ENCODE measurements around the gene TRMT13.

Gene TRMT13

DNA sequence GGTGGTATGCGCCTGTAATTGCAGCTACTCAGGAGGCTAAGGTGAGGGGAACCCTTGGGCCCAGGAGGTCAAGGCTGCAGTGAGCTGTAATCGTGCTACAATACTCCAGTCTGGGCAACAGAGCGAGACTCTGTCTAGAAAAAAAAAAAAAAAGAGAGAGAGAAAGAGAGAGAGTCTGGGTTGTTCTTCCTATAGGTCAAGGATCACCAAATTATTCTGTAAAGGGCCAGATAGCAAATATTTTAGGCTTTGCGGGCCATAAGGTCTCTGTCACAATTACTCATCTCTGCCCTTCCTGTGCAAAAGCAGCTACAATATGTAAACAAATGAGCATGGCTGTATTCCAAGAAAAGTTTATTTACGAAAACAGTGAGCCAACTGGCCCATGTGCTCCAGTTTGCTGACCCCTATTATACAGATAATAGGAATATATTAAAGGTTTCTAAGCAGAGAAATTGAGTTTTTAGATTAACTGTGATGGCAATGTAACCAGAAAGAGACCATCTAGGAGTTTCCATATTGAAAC, 2.3 kb upstream of the TRMT13 start:
- H3K36me3 ChIP-seq (ENCODE audit: control insufficient read depth, insufficient read depth, low read length), result no peaks in the 10 kb centered on the region
- no peaks in the 10 kb centered on the region for H3K27me3 ChIP-seq (replicated peaks; ENCODE audit: control insufficient read depth, insufficient read depth, low read length)
- TF ChIP-seq, protein P1, sequence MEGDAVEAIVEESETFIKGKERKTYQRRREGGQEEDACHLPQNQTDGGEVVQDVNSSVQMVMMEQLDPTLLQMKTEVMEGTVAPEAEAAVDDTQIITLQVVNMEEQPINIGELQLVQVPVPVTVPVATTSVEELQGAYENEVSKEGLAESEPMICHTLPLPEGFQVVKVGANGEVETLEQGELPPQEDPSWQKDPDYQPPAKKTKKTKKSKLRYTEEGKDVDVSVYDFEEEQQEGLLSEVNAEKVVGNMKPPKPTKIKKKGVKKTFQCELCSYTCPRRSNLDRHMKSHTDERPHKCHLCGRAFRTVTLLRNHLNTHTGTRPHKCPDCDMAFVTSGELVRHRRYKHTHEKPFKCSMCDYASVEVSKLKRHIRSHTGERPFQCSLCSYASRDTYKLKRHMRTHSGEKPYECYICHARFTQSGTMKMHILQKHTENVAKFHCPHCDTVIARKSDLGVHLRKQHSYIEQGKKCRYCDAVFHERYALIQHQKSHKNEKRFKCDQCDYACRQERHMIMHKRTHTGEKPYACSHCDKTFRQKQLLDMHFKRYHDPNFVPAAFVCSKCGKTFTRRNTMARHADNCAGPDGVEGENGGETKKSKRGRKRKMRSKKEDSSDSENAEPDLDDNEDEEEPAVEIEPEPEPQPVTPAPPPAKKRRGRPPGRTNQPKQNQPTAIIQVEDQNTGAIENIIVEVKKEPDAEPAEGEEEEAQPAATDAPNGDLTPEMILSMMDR (IDR thresholded peaks at IDR 0.05; ENCODE audit: insufficient read depth, low read length, poor library complexity, severe bottlenecking), result no peak
- DNase-seq (ENCODE audit: extremely low read depth, insufficient read length), result no peak
- H3K4me3 ChIP-seq (replicated peaks; ENCODE audit: low read depth, low read length), result peak overlapping the region; percentile 20; the same call in 1 of the 2 replicates

DNA sequence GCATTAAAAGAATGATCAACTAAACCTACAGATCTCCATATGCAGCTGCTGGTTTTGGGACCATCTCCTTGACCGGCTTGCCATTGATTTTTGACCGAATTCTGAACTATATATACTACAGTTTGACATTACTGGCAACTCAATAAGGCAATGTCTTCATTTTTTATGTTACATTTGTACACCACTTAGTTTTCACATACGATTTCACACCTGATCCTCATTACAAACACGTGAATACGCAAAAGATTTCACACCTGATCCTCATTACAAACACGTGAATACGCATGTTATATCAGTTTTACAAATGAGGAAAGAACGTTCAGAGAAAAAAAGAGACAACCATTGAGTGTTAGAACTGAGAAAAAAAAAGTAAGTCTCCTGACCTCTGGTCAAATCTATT, 1.3 kb upstream of the TRMT13 start:
- TF ChIP-seq, protein P1 (IDR thresholded peaks at IDR 0.05; ENCODE audit: insufficient read depth, low read length, poor library complexity, severe bottlenecking), result no peak
- Histone ChIP-seq H3K36me3 (ENCODE audit: control insufficient read depth, insufficient read depth, low read length) (no peaks in the 10 kb centered on the region), H3K27me3 (replicated peaks; ENCODE audit: control insufficient read depth, insufficient read depth, low read length) (no peaks in the 10 kb centered on the region), H3K4me3 (replicated peaks; ENCODE audit: low read depth, low read length) (peak overlapping the region; percentile 89)
- no peak for DNase-seq (ENCODE audit: extremely low read depth, insufficient read length)

DNA sequence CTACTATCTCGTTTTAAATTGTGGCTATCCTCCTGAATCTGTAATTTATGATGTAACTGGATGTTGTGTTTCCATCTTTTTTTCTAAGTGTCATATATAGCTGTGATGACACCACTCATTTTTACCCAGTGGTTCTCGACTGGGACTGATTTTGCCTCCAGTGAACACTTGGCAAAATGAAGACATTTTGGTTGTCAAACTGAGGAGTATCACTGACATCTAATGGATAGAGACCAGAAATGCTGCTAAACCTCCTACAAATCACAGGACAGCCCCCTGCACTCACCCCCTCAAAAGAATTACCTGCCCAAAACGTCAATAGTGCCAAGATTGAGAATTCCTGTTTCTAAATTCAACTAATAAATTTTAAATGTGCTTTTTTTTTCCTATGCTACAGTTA, 1.9 kb downstream of the TRMT13 start:
- no peaks in the 10 kb centered on the region for H3K27me3 ChIP-seq (replicated peaks; ENCODE audit: control insufficient read depth, insufficient read depth, low read length)
- TF ChIP-seq, protein P1 (IDR thresholded peaks at IDR 0.05; ENCODE audit: insufficient read depth, low read length, poor library complexity, severe bottlenecking), result peak; percentile 29
- H3K36me3 ChIP-seq (ENCODE audit: control insufficient read depth, insufficient read depth, low read length), result peaks cover 1% of the 10 kb centered on the region
- H3K4me3 ChIP-seq (replicated peaks; ENCODE audit: low read depth, low read length), result no peak overlapping the region
- DNase-seq (ENCODE audit: extremely low read depth, insufficient read length), result no peak

DNA sequence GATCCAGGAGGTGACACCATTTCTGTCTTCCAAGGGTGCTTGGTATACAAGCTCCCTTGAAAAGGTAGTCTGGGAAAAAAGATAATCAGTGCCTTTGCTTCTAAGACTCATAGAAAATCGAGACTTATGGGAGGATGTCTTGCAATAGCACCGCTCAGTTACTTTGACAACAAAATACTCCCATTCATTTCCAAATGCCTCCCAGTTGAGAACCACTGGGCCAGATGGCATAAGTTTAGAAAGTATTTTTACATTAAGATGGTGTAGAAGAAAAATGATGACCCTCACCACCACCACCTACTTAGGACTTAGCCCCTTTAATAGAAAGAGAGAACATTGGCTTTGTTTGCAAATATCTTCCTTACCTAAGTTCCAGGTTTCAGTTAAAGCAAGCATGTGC, 4.6 kb downstream of the TRMT13 start:
- peaks cover 1% of the 10 kb centered on the region for H3K36me3 ChIP-seq (ENCODE audit: control insufficient read depth, insufficient read depth, low read length)
- H3K27me3 ChIP-seq (replicated peaks; ENCODE audit: control insufficient read depth, insufficient read depth, low read length), result no peaks in the 10 kb centered on the region
- no peak for DNase-seq (ENCODE audit: extremely low read depth, insufficient read length)
- H3K4me3 ChIP-seq (replicated peaks; ENCODE audit: low read depth, low read length), result no peak overlapping the region
- TF ChIP-seq, protein P1 (IDR thresholded peaks at IDR 0.05; ENCODE audit: insufficient read depth, low read length, poor library complexity, severe bottlenecking), result no peak

DNA sequence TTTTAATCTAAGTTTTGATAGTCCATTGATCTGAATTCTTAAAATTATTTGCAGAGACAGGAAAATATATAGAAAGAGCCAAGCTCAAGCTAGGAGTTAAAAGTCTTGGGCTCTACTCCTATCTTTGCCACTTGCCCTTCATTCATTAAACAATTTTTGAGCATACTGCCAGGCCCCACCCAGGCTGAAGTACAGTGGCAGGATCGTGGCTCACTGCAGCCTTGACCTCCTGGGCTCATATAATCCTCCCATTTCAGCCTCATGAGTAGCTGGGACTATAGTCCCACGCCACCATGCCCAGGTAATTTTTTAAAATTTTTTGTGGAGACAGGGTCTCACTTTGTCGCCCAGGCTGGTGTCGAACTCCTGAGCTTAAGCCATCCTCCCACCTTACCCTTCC, 8.2 kb downstream of the TRMT13 start:
- H3K4me3 ChIP-seq (replicated peaks; ENCODE audit: low read depth, low read length), result no peak overlapping the region
- peaks cover 4% of the 10 kb centered on the region for H3K36me3 ChIP-seq (ENCODE audit: control insufficient read depth, insufficient read depth, low read length)
- TF ChIP-seq, protein P1 (IDR thresholded peaks at IDR 0.05; ENCODE audit: insufficient read depth, low read length, poor library complexity, severe bottlenecking), result no peak
- no peak for DNase-seq (ENCODE audit: extremely low read depth, insufficient read length)
- no peaks in the 10 kb centered on the region for H3K27me3 ChIP-seq (replicated peaks; ENCODE audit: control insufficient read depth, insufficient read depth, low read length)

DNA sequence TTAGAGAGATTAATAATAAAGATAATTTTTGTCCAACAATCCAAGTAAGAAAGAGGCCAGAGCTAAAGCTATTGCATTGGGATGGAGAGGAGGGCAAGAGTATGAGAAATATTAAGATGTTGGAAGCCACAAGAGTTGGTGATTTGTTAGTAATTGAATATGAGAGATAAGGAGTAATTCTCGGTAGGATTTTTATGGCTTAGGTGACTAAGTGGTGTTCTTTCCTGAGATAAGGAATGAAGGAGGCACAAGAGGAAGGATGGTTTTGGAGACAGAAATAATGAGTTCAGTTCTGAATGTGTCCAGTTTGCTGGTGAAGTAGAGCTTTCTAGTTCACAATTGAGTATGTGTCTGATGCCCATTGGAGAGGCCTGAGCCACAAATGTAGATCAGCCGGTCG, 9.4 kb downstream of the TRMT13 start:
- H3K36me3 ChIP-seq (ENCODE audit: control insufficient read depth, insufficient read depth, low read length), result peaks cover 4% of the 10 kb centered on the region

More for the DNA sequence above, 9.4 kb downstream of the TRMT13 start:
- no peak for DNase-seq (ENCODE audit: extremely low read depth, insufficient read length)
- TF ChIP-seq, protein P1 (IDR thresholded peaks at IDR 0.05; ENCODE audit: insufficient read depth, low read length, poor library complexity, severe bottlenecking), result no peak
- H3K4me3 ChIP-seq (replicated peaks; ENCODE audit: low read depth, low read length), result no peak overlapping the region
- no peaks in the 10 kb centered on the region for H3K27me3 ChIP-seq (replicated peaks; ENCODE audit: control insufficient read depth, insufficient read depth, low read length)
